ENCODE data around the gene TGFBR3.

DNA sequence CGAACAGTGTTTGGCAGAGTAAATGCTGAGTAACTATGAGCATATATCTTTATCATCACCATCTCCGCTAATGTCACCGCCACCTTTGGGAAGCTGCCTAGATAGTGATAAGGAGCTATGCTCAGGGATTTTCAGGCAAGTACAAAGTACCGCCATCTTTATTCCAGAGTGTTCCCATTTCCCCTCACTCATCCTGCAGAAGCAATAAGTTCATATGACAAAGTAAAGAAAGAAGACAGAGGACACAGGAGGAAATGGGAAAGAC lies 89.6 kb downstream of the TGFBR3 start:
- TF ChIP-seq, protein P1, sequence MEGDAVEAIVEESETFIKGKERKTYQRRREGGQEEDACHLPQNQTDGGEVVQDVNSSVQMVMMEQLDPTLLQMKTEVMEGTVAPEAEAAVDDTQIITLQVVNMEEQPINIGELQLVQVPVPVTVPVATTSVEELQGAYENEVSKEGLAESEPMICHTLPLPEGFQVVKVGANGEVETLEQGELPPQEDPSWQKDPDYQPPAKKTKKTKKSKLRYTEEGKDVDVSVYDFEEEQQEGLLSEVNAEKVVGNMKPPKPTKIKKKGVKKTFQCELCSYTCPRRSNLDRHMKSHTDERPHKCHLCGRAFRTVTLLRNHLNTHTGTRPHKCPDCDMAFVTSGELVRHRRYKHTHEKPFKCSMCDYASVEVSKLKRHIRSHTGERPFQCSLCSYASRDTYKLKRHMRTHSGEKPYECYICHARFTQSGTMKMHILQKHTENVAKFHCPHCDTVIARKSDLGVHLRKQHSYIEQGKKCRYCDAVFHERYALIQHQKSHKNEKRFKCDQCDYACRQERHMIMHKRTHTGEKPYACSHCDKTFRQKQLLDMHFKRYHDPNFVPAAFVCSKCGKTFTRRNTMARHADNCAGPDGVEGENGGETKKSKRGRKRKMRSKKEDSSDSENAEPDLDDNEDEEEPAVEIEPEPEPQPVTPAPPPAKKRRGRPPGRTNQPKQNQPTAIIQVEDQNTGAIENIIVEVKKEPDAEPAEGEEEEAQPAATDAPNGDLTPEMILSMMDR (IDR thresholded peaks at IDR 0.05; ENCODE audit: insufficient read depth, low read length, poor library complexity, severe bottlenecking): no peak
- TF ChIP-seq EZH2phosphoT487 (conservative IDR thresholded peaks at IDR 0.05; ENCODE audit: low read length): no peak
